ENCODE data around the gene USP13.

USP13 gene

GRCh38 chr3:179688850-179689249 lies 36.0 kb downstream of the USP13 start:
- intact Hi-C loops (cut with DNase I) = no loop called here
- DNase-seq = no peak

DNA sequence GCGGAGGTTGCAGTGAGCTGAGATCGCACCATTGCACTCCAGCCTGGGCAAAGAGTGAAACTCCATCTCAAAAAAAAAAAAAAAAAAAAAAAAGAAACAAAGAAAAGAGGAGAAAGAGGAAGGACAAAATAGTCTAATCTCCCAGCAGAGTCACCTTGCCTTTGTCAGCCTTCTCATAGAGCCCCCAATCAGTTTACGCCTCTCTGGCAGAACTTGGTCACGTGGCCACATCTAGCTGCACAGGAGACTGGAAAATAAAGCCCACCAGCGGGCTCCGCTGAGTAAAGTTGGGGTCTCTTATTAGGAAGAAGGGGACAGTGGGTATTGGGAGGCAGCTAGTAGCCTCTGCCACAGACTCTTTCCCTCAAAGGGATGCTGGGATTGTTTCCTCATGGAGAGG lies 41.9 kb downstream of the USP13 start:
- intact Hi-C loops (cut with DNase I) = no loop called here
- no peak for DNase-seq

- intact Hi-C loops (cut with DNase I) = no loop called here
- DNase-seq = no peak
These were observed 43.0 kb downstream of the USP13 start for GRCh38 chr3:179695672-179696313.

GRCh38 chr3:179697736-179698332 lies 45.0 kb downstream of the USP13 start:
- DNase-seq = no peak
- intact Hi-C loops (cut with DNase I) = no loop called here

DNA sequence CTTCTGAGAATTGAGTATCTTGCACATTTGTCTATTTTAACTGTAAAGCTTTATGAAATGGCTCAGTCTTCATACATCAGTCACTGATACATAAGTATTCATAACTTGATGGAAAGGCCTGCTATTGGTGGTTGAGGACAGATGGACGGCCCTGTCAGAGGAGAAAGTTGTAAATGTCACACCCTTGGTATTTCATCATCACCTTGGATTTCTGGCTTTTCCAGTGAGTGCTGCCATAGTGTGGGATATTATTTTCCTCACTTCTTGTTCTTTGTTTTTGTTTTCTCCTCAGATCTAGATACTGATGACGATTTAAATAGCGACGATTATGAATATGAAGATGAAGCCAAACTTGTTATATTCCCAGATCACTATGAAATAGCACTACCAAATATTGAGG lies 47.9 kb downstream of the USP13 start:
- intact Hi-C loops (cut with DNase I) = no loop called here
- no peak for DNase-seq

DNA sequence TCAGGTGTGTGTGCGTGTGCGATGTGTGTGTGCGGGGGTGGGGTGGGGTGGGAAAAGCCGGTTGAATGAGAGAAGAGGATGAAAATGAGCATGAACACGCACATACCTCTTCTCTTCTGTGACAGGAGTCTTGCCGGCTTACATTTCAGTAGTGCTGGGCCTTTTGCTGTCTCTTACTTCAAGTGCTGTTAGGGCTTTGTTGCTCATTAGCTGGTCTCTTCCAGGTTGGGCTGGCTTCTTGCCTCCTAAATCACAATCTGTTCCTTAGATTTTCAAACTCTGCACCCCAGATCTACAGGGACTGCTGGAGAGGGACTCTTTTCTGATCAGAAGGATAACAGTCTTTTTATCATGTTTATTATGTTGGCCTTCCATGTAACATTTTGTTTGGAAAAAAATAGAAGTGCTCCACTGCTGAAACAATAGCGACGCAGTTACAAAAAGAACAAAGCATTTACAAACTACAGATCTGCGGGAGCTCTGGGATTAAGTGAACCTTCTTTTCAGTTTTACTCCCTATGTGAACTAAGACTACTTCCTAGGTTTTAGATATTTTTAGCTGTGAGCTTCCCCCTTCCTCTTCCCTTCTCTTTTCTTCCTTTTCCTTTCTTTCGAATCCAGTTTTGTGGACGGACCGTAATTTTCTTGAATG lies 48.5 kb downstream of the USP13 start:
- intact Hi-C loops (cut with DNase I) = no loop called here

DNA sequence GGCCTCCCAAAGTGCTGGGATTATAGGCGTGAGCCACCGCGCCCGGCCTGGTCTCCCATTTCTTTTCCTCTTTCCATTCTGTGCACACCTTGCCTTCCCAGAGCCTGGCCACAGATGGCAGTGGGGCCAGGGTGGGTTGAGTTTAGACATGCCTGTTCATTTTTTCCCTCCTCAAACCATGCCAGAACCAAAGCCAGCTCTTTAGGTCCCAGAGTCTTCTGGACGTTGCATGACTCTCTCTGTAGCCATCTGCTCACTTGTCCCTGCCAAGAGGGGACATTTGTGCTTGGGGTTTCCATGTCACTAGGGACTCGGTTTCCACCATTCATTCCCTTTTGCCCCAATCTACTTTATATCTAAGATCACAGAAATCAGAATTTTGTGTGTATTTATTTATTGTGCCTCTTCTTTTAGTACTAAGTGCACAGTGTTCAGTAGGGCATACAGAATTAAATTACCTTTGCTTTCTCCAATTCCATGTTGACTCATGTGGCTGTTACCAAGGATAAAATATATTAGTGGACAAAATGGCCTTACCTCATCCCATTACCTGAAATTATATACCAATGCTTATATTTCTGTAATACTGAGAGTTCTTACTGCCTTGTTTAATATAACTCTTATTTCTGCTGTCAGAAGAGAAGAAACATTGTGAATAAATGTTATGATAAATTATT lies 49.6 kb downstream of the USP13 start:
- intact Hi-C loops (cut with DNase I) = no loop called here

More for the DNA sequence above, 48.5 kb downstream of the USP13 start:
- no peak for DNase-seq

GRCh38 chr3:179703816-179704215 lies 51.0 kb downstream of the USP13 start:
- intact Hi-C loops (cut with DNase I) = no loop called here
- no peak for DNase-seq

More for the DNA sequence above, 49.6 kb downstream of the USP13 start:
- DNase-seq = no peak

- intact Hi-C loops (cut with DNase I) = no loop called here
- DNase-seq = no peak
These were observed 53.4 kb downstream of the USP13 start for GRCh38 chr3:179706233-179706632.

GRCh38 chr3:179710079-179710478 lies 57.2 kb downstream of the USP13 start:
- DNase-seq = no peak
- intact Hi-C loops (cut with DNase I) = no loop called here

DNA sequence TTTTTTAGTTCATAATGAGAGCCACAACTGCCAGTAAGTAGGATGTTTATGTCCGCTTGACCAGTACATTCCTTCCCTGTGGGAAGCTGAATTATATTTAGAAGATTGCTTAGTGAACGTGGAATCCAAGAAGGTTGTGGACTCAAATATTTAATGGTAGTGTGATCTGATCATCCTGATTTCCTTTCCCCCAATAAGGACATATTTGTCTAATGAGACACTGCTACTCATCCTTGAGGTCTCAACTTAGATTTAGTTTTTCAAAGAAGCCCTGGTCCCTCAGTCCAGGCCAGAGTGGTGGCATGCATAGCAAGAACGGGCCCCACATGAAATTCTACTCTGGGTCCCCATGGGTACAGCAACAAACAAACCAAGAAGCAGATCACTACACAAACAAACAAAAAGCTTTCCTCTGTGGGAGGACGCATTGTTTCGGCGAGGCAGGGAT lies 60.8 kb downstream of the USP13 start:
- DNase-seq = no peak
- intact Hi-C loops (cut with DNase I) = no loop called here

GRCh38 chr3:179715582-179715981 lies 62.7 kb downstream of the USP13 start:
- intact Hi-C loops (cut with DNase I) = no loop called here
- DNase-seq = no peak

- intact Hi-C loops (cut with DNase I) = no loop called here
These were observed 63.4 kb downstream of the USP13 start for GRCh38 chr3:179716226-179716625.

DNA sequence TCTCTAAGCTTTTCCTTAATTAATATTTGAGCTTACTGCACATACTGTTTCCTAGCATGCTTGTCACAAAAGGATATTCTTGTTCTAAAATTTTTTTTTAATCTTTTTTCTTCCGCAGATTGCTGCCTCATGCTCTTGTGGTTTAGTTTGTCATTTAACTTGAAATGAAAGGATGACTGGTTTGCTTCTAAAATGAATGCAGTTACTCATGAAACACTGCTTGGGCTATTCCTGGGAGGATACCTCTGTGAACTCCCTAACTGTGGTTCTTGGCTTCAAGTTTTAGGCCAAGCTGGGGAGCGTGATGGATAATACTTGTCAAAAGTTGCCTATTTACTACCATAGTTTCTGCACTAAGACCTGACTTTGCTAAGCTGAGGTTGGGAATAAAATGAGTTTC lies 64.0 kb downstream of the USP13 start:
- intact Hi-C loops (cut with DNase I) = no loop called here
- DNase-seq = no peak

More at GRCh38 chr3:179716226-179716625, 63.4 kb downstream of the USP13 start:
- no peak for DNase-seq

DNA sequence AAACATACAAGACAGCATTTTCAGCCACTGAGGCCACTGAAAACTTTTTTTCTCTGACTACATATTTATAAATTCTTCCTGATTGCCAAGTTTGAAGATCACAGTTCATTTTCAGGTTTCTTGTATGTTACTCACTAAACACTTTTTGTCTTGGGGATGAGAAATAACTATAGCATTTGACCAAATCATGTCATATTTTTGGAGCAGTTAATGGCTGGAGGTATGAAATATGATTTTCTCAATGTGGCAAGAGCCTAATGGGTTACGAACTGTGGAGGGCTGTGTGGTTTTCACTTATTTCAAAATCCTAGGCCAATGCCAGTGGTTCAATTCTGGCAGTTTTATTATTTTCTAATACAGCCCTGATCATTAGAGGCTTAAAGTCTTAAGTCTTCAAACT lies 64.4 kb downstream of the USP13 start:
- intact Hi-C loops (cut with DNase I) = no loop called here

DNA sequence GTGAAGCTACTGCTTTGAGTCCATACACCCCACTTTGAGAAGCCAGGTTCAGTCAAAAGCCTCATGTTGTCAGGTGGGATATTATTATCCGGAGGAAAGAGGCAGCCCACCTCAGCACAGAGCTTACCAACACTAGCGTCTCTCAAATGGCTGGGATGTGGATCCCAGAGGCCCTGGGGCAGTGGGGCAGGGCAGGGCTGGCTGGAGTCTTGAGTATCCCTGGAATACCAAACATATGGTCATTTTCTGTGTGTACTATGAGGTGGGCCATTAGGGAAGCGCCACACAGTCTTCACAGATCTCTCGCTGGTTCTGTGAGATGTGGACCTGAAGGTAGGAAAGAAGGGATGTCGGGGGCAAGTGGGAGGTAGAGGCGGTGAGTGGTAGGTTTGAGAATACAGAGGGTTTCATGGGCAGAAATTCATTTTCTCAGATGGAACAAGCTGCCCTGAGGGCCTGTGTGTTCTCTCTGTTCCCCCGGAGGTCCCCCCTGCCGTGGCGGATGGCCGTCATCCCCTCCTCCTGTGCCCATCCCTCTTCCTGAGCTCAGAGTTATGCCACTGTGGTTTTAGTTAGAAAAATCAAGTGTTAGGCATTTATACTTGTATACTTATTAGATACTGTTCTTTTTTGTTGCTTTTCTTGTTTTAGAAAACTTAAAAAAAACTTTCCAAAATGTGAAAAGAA lies 66.4 kb downstream of the USP13 start:
- DNase-seq = no peak
- intact Hi-C loops (cut with DNase I) = no loop called here

More for the DNA sequence above, 64.4 kb downstream of the USP13 start:
- DNase-seq = no peak

DNA sequence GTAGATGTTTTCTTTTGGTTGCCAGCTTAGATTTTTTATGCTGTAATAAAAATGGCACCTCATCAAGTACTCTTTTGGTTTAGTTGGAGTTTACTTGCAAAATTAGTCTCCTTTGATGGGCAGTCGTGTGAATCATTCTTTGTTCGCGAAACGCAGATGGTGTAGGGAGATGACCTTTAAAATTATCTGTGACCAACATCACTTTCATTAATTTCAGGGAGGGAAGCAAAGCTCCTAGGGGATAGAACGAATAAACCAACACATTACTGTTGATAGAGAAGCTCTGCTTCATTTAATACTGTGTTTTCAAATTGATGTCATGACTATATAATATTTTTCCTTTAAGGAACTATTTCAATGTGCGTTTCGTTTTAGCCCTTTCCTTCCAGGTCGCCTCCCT lies 67.4 kb downstream of the USP13 start:
- intact Hi-C loops (cut with DNase I) = no loop called here
- DNase-seq = no peak

- no peak for DNase-seq
- intact Hi-C loops (cut with DNase I) = no loop called here
These were observed 70.8 kb downstream of the USP13 start for GRCh38 chr3:179723617-179724016.

- intact Hi-C loops (cut with DNase I) = no loop called here
- no peak for DNase-seq
These were observed 73.3 kb downstream of the USP13 start for GRCh38 chr3:179726075-179726699.

GRCh38 chr3:179729086-179729485 lies 76.2 kb downstream of the USP13 start:
- intact Hi-C loops (cut with DNase I) = no loop called here
- no peak for DNase-seq
